Hepatocyte (in vitro differentiated cells): ENCODE measurements around the gene UTS2. TPM values are rescaled to one million over a fixed set of nuclear protein-coding genes. Genes with fewer than 3 reads are reported as not detected.

Source experiments
- DNase-seq: peaks from one replicate; pipeline ENCODE4 v3.0.0-alpha.2; 2016; ENCODE audit warnings: low spot score
- H2AFZ ChIP-seq: fragments of 200-600 bp; sonication (generic); 2 replicates; pipeline ENCODE4 v1.6.0; 2016; ENCODE audit warnings: antibody characterized with exemption, mild to moderate bottlenecking
- H3K27ac ChIP-seq: fragments of 200-600 bp; sonication (generic); 2 replicates; pipeline ENCODE4 v1.5.1; 2016; ENCODE audit warnings: mild to moderate bottlenecking
- H3K27me3 ChIP-seq: fragments of 200-600 bp; sonication (generic); 2 replicates; pipeline ENCODE4 v1.6.1; 2016
- H3K36me3 ChIP-seq: fragments of 200-600 bp; sonication (generic); replicated peaks from 2 replicates; pipeline ENCODE4 v1.5.1; 2016; ENCODE audit warnings: low read depth; ENCODE audit not compliant: insufficient read depth
- H3K4me1 ChIP-seq: fragments of 200-600 bp; sonication (generic); 2 replicates; pipeline ENCODE4 v1.5.1; 2016; ENCODE audit warnings: mild to moderate bottlenecking, moderate library complexity; ENCODE audit not compliant: insufficient read depth
- H3K4me2 ChIP-seq: fragments of 200-600 bp; sonication (generic); 2 replicates; pipeline ENCODE4 v1.6.0; 2016
- H3K4me3 ChIP-seq: fragments of 200-600 bp; sonication (generic); 2 replicates; pipeline ENCODE4 v1.5.1; 2016; ENCODE audit warnings: mild to moderate bottlenecking
- H3K79me2 ChIP-seq: fragments of 200-600 bp; sonication (generic); 2 replicates; pipeline ENCODE4 v1.6.0; 2017; ENCODE audit warnings: mild to moderate bottlenecking
- H3K9me2 ChIP-seq: fragments of 200-600 bp; sonication (generic); replicated peaks from 2 replicates; pipeline ENCODE4 v1.6.0; 2017; ENCODE audit warnings: mild to moderate bottlenecking; ENCODE audit not compliant: insufficient read depth
- H3K9me3 ChIP-seq: fragments of 200-600 bp; sonication (generic); 2 replicates; pipeline ENCODE4 v1.5.1; 2016; ENCODE audit warnings: low read depth, mild to moderate bottlenecking
- H4K20me1 ChIP-seq: fragments of 200-600 bp; sonication (generic); 2 replicates; pipeline ENCODE4 v1.6.0; 2016; ENCODE audit warnings: mild to moderate bottlenecking; ENCODE audit not compliant: insufficient read depth, poor library complexity, severe bottlenecking
- CTCF ChIP-seq: fragments of 200-600 bp; sonication (generic); IDR thresholded peaks from 2 replicates; pipeline ENCODE4 v1.5.1; 2016; ENCODE audit warnings: antibody characterized with exemption, mild to moderate bottlenecking; ENCODE audit not compliant: poor library complexity
- EZH2 ChIP-seq: fragments of 200-600 bp; sonication (generic); IDR thresholded peaks from 2 replicates; pipeline ENCODE4 v1.6.1; 2016; ENCODE audit warnings: antibody characterized with exemption, mild to moderate bottlenecking, borderline replicate concordance
- EZH2phosphoT487 ChIP-seq: fragments of 200-600 bp; sonication (generic); IDR thresholded peaks from one replicate; pipeline ENCODE4 v1.6.1; 2018; ENCODE audit warnings: antibody characterized with exemption, mild to moderate bottlenecking, low read depth, moderate library complexity; ENCODE audit not compliant: unreplicated experiment, severe bottlenecking
- WGBS: methylation state at CpG from one replicate; pipeline ENCODE4 v1.1.6; 2016; ENCODE audit warnings: low lambda C conversion rate; ENCODE audit errors: missing lambda C conversion rate; 5-methylcytosine and 5-hydroxymethylcytosine counted together
- polyA plus RNA-seq: library from polyadenylated mRNA; unstranded; fragments of >200 nt; fragmentation: Nextera tagmentation; extraction: Ambion mirVana; gene quantifications from 2 replicates; pipeline ENCODE4 v1.2.1, GENCODE V29; 2016
- total RNA-seq: library from RNA; depleted of rRNA; stranded (reverse); fragments of >200 nt; gene quantifications from 2 replicates; pipeline ENCODE4 v1.2.3, GENCODE V29; 2014

Gene UTS2
- total and polyA plus RNA-seq, 2 experiments from 2014 or later, result 0.29 TPM; not detected in 1

- Histone ChIP-seq H3K9me2 (no peaks in the 10 kb centered on the region), H2AFZ (no peak overlapping the region), H3K27me3 (no peaks in the 10 kb centered on the region), H3K4me2 (no peak overlapping the region), H3K79me2 (no peaks in the 10 kb centered on the region), H3K9me3 (no peaks in the 10 kb centered on the region), H4K20me1 (no peaks in the 10 kb centered on the region), H3K27ac (no peak overlapping the region), H3K36me3 (no peaks in the 10 kb centered on the region), H3K4me1 (no peaks in the 10 kb centered on the region), H3K4me3 (no peak overlapping the region)
- 52% methylated on average over 1 of the region's 1 CpG for WGBS
- TF ChIP-seq CTCF (no peak), EZH2 (no peak), EZH2phosphoT487 (no peak)
- no peak for DNase-seq
Measured at GRCh38 chr1:7878027-7878426, 25.2 kb upstream of the UTS2 start.

- no peak overlapping the region for H2AFZ ChIP-seq
- H3K9me2 ChIP-seq, result no peaks in the 10 kb centered on the region
- H3K27me3 ChIP-seq, result no peaks in the 10 kb centered on the region
- no peak for TF ChIP-seq CTCF
- no peak for TF ChIP-seq EZH2phosphoT487
- H3K4me1 ChIP-seq, result no peaks in the 10 kb centered on the region
- DNase-seq, result no peak
- H4K20me1 ChIP-seq, result no peaks in the 10 kb centered on the region
- H3K4me3 ChIP-seq, result no peak overlapping the region
- no peaks in the 10 kb centered on the region for H3K79me2 ChIP-seq
- H3K27ac ChIP-seq, result no peak overlapping the region
- H3K4me2 ChIP-seq, result no peak overlapping the region
- no peaks in the 10 kb centered on the region for H3K36me3 ChIP-seq
- 87% methylated on average over 11 of the region's 11 CpGs for WGBS
- H3K9me3 ChIP-seq, result no peaks in the 10 kb centered on the region
Measured at GRCh38 chr1:7873801-7874795, 21.2 kb upstream of the UTS2 start.

GRCh38 chr1:7871136-7871535 is 18.3 kb upstream of the UTS2 start:
- no peak for TF ChIP-seq EZH2
- no peak for TF ChIP-seq EZH2phosphoT487
- TF ChIP-seq CTCF, result no peak
- no peaks in the 10 kb centered on the region for H4K20me1 ChIP-seq
- no peak overlapping the region for H3K4me2 ChIP-seq
- H3K36me3 ChIP-seq, result no peaks in the 10 kb centered on the region
- H3K27me3 ChIP-seq, result no peaks in the 10 kb centered on the region
- H3K9me3 ChIP-seq, result no peaks in the 10 kb centered on the region
- H3K9me2 ChIP-seq, result no peaks in the 10 kb centered on the region
- no peaks in the 10 kb centered on the region for H3K4me1 ChIP-seq
- WGBS, result 84% methylated on average over 6 of the region's 6 CpGs
- H2AFZ ChIP-seq, result no peak overlapping the region
- H3K79me2 ChIP-seq, result no peaks in the 10 kb centered on the region
- H3K4me3 ChIP-seq, result no peak overlapping the region
- H3K27ac ChIP-seq, result no peak overlapping the region
- DNase-seq, result no peak
